ENCODE results near the gene COG2.
"Not testable (repeated sequence)": the region's sequence is repeated elsewhere in the genome, so short reads cannot be mapped to it uniquely, and the experiment has no call there.

COG2 gene

GRCh38 chr1:230627767-230628166, 14.5 kb upstream of the COG2 start:
- DNase-seq (ENCODE audit: low spot score), result no peak

GRCh38 chr1:230629511-230629910, 12.8 kb upstream of the COG2 start:
- no peak for DNase-seq (ENCODE audit: low spot score)

- DNase-seq (ENCODE audit: low spot score), result no peak
Measured at GRCh38 chr1:230631477-230631876, 10.8 kb upstream of the COG2 start.

GRCh38 chr1:230632273-230632873, 9.9 kb upstream of the COG2 start:
- DNase-seq (ENCODE audit: low spot score), result peak; percentile 37

GRCh38 chr1:230633469-230633868, 8.8 kb upstream of the COG2 start:
- no peak for DNase-seq (ENCODE audit: low spot score)

- no peak for DNase-seq (ENCODE audit: low spot score)
Measured at GRCh38 chr1:230634384-230634783, 7.9 kb upstream of the COG2 start.

GRCh38 chr1:230636575-230637148, 5.6 kb upstream of the COG2 start:
- no peak for DNase-seq (ENCODE audit: low spot score)

GRCh38 chr1:230639714-230640209, 2.5 kb upstream of the COG2 start:
- no peak for DNase-seq (ENCODE audit: low spot score)

- DNase-seq (ENCODE audit: low spot score), result no peak
Measured at GRCh38 chr1:230641346-230641745, 935 bp upstream of the COG2 start.

GRCh38 chr1:230641900-230642262, 400 bp upstream of the COG2 start:
- no peak for DNase-seq (ENCODE audit: low spot score)

GRCh38 chr1:230643908-230644307, 1.6 kb downstream of the COG2 start:
- DNase-seq (ENCODE audit: low spot score), result no peak

- DNase-seq (ENCODE audit: low spot score), result no peak
Measured at GRCh38 chr1:230646710-230647302, 4.5 kb downstream of the COG2 start.

- DNase-seq (ENCODE audit: low spot score), result no peak
Measured at GRCh38 chr1:230647321-230647720, 5.0 kb downstream of the COG2 start.

- DNase-seq (ENCODE audit: low spot score), result no peak
Measured at GRCh38 chr1:230648114-230648513, 5.8 kb downstream of the COG2 start.

- no peak for DNase-seq (ENCODE audit: low spot score)
Measured at GRCh38 chr1:230650300-230650699, 8.0 kb downstream of the COG2 start.

GRCh38 chr1:230651235-230651634, 9.0 kb downstream of the COG2 start:
- DNase-seq (ENCODE audit: low spot score), result no peak

GRCh38 chr1:230656719-230657118, 14.4 kb downstream of the COG2 start:
- DNase-seq (ENCODE audit: low spot score), result not testable (repeated sequence)

GRCh38 chr1:230658103-230658502, 15.8 kb downstream of the COG2 start:
- DNase-seq (ENCODE audit: low spot score), result not testable (repeated sequence)

GRCh38 chr1:230658691-230659090, 16.4 kb downstream of the COG2 start:
- no peak for DNase-seq (ENCODE audit: low spot score)

GRCh38 chr1:230661976-230662375, 19.7 kb downstream of the COG2 start:
- no peak for DNase-seq (ENCODE audit: low spot score)

GRCh38 chr1:230668227-230668626, 25.9 kb downstream of the COG2 start:
- DNase-seq (ENCODE audit: low spot score), result no peak

- no peak for DNase-seq (ENCODE audit: low spot score)
Measured at GRCh38 chr1:230669543-230669942, 27.3 kb downstream of the COG2 start.

- DNase-seq (ENCODE audit: low spot score), result no peak
Measured at GRCh38 chr1:230674581-230674980, 32.3 kb downstream of the COG2 start.

- DNase-seq (ENCODE audit: low spot score), result peak; percentile 51
Measured at GRCh38 chr1:230677200-230677599, 34.9 kb downstream of the COG2 start.
